ENCODE results near the gene BNC2.

DNA sequence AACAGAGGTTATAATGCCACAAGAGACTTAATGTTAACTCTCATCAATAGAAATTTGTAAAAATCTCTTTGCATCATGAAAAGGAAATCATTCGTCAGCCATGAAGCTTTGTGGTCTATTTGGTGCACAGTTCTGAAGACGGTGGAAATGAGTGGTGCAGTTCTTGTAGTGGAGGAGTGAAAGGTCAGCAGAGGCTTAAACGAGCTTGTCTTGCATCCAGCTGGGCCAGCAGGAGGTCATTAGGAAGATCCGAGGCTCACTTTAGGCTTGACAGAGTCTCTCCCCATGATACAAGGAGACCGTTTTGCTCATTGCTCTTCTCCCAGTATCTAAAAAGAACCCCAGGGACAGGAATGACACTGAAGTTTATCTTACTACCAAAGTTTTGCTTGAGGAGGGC lies 440.8 kb downstream of the BNC2 start:
- TF ChIP-seq POLR2A (IDR thresholded peaks at IDR 0.05), result no peak
- TF ChIP-seq, protein P1, sequence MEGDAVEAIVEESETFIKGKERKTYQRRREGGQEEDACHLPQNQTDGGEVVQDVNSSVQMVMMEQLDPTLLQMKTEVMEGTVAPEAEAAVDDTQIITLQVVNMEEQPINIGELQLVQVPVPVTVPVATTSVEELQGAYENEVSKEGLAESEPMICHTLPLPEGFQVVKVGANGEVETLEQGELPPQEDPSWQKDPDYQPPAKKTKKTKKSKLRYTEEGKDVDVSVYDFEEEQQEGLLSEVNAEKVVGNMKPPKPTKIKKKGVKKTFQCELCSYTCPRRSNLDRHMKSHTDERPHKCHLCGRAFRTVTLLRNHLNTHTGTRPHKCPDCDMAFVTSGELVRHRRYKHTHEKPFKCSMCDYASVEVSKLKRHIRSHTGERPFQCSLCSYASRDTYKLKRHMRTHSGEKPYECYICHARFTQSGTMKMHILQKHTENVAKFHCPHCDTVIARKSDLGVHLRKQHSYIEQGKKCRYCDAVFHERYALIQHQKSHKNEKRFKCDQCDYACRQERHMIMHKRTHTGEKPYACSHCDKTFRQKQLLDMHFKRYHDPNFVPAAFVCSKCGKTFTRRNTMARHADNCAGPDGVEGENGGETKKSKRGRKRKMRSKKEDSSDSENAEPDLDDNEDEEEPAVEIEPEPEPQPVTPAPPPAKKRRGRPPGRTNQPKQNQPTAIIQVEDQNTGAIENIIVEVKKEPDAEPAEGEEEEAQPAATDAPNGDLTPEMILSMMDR (IDR thresholded peaks at IDR 0.05), result no peak

All from right lobe of liver (tissue), 4 donors.